Dermis lymphatic vessel endothelial cell (primary cell): ENCODE data around the gene MAG. TPM values are rescaled to one million over a fixed set of nuclear protein-coding genes. Genes with fewer than 3 reads are reported as not detected.

Source experiments
- total RNA-seq: library from RNA; depleted of rRNA; stranded (reverse); fragments of >200 nt; gene quantifications from 2 replicates; pipeline ENCODE4 v1.2.1, GENCODE V29; 2014

MAG gene, protein sequence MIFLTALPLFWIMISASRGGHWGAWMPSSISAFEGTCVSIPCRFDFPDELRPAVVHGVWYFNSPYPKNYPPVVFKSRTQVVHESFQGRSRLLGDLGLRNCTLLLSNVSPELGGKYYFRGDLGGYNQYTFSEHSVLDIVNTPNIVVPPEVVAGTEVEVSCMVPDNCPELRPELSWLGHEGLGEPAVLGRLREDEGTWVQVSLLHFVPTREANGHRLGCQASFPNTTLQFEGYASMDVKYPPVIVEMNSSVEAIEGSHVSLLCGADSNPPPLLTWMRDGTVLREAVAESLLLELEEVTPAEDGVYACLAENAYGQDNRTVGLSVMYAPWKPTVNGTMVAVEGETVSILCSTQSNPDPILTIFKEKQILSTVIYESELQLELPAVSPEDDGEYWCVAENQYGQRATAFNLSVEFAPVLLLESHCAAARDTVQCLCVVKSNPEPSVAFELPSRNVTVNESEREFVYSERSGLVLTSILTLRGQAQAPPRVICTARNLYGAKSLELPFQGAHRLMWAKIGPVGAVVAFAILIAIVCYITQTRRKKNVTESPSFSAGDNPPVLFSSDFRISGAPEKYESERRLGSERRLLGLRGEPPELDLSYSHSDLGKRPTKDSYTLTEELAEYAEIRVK
- total RNA-seq, result not detected in 2 replicates

DNA sequence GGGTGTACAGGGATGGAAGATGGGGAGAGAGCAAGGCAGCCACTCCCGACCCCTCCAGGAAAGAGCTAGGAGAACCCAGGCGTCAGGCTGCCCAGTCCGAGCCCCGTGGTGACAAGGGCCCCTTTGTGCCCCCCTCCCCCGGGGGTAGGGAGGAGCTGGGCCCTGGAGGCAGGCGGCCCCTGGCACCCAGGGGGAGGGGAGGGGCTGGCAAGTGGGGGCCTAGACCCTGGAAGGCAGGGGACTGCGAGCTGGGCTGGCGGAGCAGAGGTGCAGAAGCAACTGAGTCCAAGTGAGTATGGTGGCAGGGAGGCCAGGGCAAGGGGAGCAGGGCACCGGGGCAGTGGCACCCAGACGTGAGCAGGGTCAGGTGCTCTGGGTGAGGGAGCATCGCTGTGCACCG lies at the start of gene MAG:
Gene MAG (plus strand): TSS at position 246 of the 400 bp plus-strand sequence. CDS start 3,248 bp downstream, outside the sequence.

DNA sequence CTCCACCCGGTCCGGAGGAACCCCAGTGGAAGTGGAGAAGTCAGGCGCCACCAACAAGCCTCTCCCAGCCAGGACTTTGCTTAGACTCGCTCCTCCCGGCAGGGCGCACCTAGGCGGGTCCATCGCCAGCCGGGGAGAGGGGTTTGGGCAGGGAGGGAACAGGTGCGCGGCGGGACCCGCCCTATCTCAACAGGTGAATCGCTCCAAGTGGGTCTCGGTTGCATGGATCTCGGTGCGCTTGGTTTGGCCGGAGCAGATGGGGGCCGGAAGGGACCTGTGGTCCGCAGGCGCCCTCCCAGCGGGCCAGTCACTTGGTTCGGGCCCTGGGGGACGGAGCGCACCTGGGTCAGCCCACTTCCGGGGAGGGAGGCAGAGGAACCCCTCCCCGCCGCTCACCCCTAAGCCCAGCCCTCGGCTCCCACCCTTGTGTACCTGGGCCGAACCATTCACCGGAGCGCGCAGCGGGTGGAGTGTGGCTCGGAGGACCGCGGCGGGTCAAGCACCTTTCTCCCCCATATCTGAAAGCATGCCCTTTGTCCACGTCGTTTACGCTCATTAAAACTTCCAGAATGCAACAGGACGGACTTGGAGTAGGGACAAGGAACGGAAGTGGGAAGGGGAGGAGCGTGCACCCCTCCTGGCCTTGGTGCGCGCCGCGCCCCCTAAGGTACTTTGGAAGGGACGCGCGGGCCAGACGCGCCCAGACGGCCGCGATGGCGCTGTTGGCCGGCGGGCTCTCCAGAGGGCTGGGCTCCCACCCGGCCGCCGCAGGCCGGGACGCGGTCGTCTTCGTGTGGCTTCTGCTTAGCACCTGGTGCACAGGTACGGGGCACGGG lies 43.4 kb upstream of the MAG start, which contains the start of gene LSR:
Gene LSR (plus strand): TSS at position 693 of the 836 bp plus-strand sequence. CDS start 21 bp downstream, at position 714.

DNA sequence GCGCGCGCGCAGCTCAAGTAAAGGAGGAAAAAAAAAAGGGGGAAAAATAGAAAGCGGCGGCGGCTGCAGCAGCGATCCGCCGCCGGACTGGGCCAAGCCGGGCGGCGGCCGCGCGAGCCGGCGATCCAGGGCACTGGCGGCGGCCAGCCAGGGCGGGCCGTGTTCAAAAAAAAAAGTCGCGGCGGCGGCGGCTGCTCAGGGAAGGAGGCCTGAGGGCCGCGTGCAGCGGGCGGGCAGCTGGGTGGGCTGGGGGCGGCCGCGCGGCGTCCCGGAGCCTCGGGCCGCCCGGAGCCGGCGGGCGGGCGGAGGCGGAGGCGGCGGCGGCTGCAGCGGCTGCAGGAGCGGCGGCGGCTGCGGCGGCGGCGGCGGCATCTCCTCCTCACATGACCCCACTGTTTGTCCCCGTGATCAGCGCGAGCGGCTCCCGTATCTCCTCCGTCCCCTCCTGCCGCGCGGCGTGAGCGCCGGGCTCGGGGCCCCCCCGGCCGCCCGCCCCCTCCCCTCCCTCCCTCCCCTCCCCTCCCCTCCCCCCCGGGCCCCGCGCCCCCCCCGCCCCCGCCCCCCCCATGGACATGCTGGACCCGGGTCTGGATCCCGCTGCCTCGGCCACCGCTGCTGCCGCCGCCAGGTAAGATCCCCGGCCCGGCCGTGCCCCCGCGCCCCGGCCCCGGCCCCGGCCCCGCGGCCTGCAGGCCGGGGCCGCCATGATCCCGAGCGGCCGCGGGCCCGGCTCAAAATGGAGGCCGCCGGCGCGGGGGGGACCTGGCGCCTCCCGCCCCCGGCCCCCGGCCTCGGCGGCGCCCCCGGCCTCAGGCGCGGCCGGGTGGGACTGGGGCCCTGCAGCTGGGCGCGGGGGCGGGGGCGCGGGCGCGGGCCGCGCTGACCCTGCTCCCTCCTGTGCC lies 23.2 kb upstream of the MAG start, which contains the start of gene USF2:
Gene USF2 (plus strand): TSS at position 427 of the 902 bp plus-strand sequence. CDS start 140 bp downstream, at position 567.

DNA sequence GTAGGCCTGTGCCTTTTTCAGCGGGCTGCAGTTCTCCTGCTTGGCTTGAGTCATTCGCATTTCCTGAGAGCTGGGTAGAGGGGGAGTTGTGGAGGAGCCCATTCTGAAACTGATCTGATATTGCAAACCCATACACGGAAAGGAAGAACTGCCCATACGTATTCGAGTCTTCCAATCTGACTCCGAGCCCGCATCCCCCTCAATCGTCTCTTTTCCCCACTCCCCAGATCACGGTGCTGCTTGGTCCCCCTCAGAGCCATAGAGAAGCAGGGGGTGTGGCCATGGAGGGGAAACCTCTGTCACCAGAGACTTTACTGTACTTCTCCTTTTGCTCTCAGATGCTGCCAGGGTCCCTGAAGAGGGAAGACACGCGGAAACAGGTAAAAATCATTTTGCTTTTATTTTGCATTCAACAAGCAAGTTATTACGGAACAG lies 36.9 kb downstream of the MAG start, which contains the start of gene CD22:
Gene CD22 (plus strand): TSS at position 337 of the 435 bp plus-strand sequence. CDS start 2,854 bp downstream, outside the sequence.

DNA sequence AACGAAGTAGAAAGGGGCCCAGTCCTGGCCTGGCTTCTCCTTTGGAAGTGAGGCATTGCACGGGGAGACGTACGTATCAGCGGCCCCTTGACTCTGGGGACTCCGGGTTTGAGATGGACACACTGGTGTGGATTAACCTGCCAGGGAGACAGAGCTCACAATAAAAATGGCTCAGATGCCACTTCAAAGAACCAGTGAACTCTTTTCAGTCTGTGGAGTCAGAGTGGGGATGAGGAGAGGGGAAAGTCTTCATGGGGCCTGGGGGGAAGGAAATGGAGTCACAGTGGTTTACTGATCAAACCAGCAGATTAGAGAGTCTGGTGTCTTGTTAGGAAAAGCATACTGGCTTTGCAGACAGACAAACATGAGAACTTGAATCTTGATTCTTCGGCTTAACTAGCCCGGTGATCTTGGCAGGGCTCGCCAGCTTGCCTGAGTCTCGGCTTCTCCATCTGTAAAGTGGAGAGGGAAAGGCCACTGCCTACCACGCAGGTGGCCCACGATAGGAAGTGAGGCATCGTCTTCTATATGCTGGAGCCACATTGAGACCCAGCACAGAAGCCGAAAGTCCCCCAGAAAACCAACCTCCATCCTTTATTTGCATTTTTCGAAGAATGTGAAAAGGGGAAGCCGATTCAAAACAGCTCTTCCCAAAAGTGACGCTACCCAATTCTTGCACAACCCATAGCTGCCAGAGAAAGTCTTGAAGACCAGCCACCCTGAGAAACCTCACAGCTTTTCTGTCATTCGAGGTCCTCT lies 55.4 kb downstream of the MAG start, which contains the start of gene FFAR1:
Gene FFAR1 (plus strand): TSS at position 732 of the 759 bp plus-strand sequence. CDS start 3,650 bp downstream, outside the sequence.

DNA sequence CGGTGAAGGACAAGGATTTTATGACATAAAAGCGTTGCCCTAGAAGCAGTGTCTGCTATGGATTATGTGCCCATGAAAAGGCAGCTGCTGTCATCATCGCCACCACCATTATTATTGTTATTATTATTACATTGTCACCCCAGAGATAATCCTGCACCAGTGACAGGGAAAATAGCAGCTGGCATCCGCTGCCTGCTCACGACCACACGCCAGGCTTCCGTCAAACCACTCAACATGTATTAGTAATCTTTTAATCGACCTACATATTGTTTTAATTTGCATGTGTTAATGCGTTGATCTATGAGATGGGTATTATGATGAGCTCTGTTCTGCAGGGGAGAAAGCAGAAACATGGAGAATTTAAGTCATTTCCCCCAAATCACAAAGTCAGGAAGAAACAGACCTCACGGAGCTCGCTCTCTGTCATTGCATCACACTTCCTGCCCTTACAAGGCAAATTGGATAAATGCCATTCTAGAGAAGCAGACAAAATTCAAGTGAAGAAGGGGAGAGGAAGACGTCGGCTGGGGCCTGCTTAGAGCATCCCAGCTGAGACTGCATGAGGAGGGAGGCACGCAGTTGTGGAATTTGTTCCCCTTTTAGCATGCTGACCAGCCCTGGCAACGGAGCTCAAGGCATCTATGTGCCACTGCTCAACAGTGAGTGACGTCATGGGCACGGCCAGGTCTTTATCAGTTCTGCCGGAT lies 66.1 kb downstream of the MAG start, which contains the start of gene FFAR3:
Gene FFAR3 (plus strand): TSS at position 594 of the 707 bp plus-strand sequence. CDS start 431 bp downstream, outside the sequence.

Other genes with a start within 250 kb of the MAG start
- not detected in 2 replicates for gene FXYD3, start 176.3 kb upstream of the MAG start, total RNA-seq
- gene LGI4, start 157.1 kb upstream of the MAG start, total RNA-seq, result not detected in 2 replicates
- not detected in 2 replicates for gene FXYD1, start 153.3 kb upstream of the MAG start, total RNA-seq
- not detected in 2 replicates for gene FXYD7, start 148.9 kb upstream of the MAG start, total RNA-seq
- gene FXYD5, start 137.4 kb upstream of the MAG start, total RNA-seq, result 22.2 and 27.3 TPM in 2 replicates
- not detected in 2 replicates for gene FAM187B, start 63.4 kb upstream of the MAG start, total RNA-seq
- gene LSR, start 43.2 kb upstream of the MAG start, total RNA-seq, result 0.34 and 3.5 TPM in 2 replicates
- 35.2 and 43.8 TPM in 2 replicates for gene USF2, start 23.2 kb upstream of the MAG start, total RNA-seq
- 0.17 and 0.22 TPM in 2 replicates for gene HAMP, start 9.6 kb upstream of the MAG start, total RNA-seq
- 0.11 and 0.26 TPM in 2 replicates for gene CD22, start 37.0 kb downstream of the MAG start, total RNA-seq
- not detected in 2 replicates for gene FFAR1, start 55.7 kb downstream of the MAG start, total RNA-seq
- not detected in 2 replicates for gene FFAR3, start 66.3 kb downstream of the MAG start, total RNA-seq
- gene GPR42, start 78.9 kb downstream of the MAG start, total RNA-seq, result not detected in 2 replicates
- not detected in 2 replicates for gene FFAR2, start 156.1 kb downstream of the MAG start, total RNA-seq
- gene KRTDAP, start 198.3 kb downstream of the MAG start, total RNA-seq, result not detected in 2 replicates
- gene DMKN, start 221.5 kb downstream of the MAG start, total RNA-seq, result not detected in 2 replicates
- not detected in 2 replicates for gene SBSN, start 236.2 kb downstream of the MAG start, total RNA-seq
- gene GAPDHS, start 241.3 kb downstream of the MAG start, total RNA-seq, result 0.09 TPM in 1 of 2 replicates, not detected in the other